GM18517 (cell line): ENCODE measurements around the gene TRIM54.
"Not testable (repeated sequence)": the region's sequence is repeated elsewhere in the genome, so short reads cannot be mapped to it uniquely, and the experiment has no call there.

ENCODE experiments used
- ATAC-seq: cut with Tn5 transposase; IDR thresholded peaks from one replicate; pipeline ENCODE4 v1.9.1; 2021; ENCODE audit warnings: mild to moderate bottlenecking, moderate library complexity; ENCODE audit not compliant: unreplicated experiment

The TRIM54 gene

GRCh38 chr2:27281442-27281841 is 787 bp upstream of the TRIM54 start:
- no peak for ATAC-seq

GRCh38 chr2:27282892-27283291 is 663 bp downstream of the TRIM54 start:
- no peak for ATAC-seq

GRCh38 chr2:27284996-27285395 is 2.8 kb downstream of the TRIM54 start:
- no peak for ATAC-seq

GRCh38 chr2:27285481-27285880 is 3.3 kb downstream of the TRIM54 start:
- ATAC-seq: no peak

- ATAC-seq: no peak
Measured at GRCh38 chr2:27288610-27289009, 6.4 kb downstream of the TRIM54 start.

- ATAC-seq: no peak
Measured at GRCh38 chr2:27290549-27290948, 8.3 kb downstream of the TRIM54 start.

- no peak for ATAC-seq
Measured at GRCh38 chr2:27291865-27292264, 9.6 kb downstream of the TRIM54 start.

- no peak for ATAC-seq
Measured at GRCh38 chr2:27294928-27295327, 12.7 kb downstream of the TRIM54 start.

- ATAC-seq: no peak
Measured at GRCh38 chr2:27296481-27296880, 14.3 kb downstream of the TRIM54 start.

GRCh38 chr2:27297195-27297594 is 15.0 kb downstream of the TRIM54 start:
- no peak for ATAC-seq

GRCh38 chr2:27298391-27299080 is 16.3 kb downstream of the TRIM54 start:
- no peak for ATAC-seq

- ATAC-seq: not testable (repeated sequence)
Measured at GRCh38 chr2:27300606-27301005, 18.4 kb downstream of the TRIM54 start.

GRCh38 chr2:27303093-27304025 is 21.1 kb downstream of the TRIM54 start:
- ATAC-seq: peak; percentile 51

GRCh38 chr2:27304488-27305240 is 22.4 kb downstream of the TRIM54 start:
- no peak for ATAC-seq

- ATAC-seq: no peak
Measured at GRCh38 chr2:27305516-27305915, 23.3 kb downstream of the TRIM54 start.

- ATAC-seq: no peak
Measured at GRCh38 chr2:27306136-27306535, 23.9 kb downstream of the TRIM54 start.

- no peak for ATAC-seq
Measured at GRCh38 chr2:27306573-27307286, 24.5 kb downstream of the TRIM54 start.

GRCh38 chr2:27307287-27307544 is 25.0 kb downstream of the TRIM54 start:
- no peak for ATAC-seq

- ATAC-seq: no peak
Measured at GRCh38 chr2:27307545-27308358, 25.5 kb downstream of the TRIM54 start.

GRCh38 chr2:27308359-27308881 is 26.2 kb downstream of the TRIM54 start, which contains the start of gene UCN:
UCN (minus strand) TSS chr2:27308445; CDS start chr2:27307895, 550 bp downstream.
- ATAC-seq: no peak
